LHCN-M2 (cell line): ENCODE data around the gene MKNK2. TPM values are rescaled to one million over a fixed set of nuclear protein-coding genes. Genes with fewer than 3 reads are reported as not detected.

Experiments
- DNase-seq: peaks from one replicate; pipeline ENCODE4 v3.0.0-alpha.2; 2012; ENCODE audit warnings: low read depth
- total RNA-seq: library from RNA; depleted of rRNA; stranded (reverse); fragments of >200 nt; gene quantifications from 2 replicates; pipeline ENCODE4 v1.2.3, GENCODE V29; 2014

Gene MKNK2
- total RNA-seq, 1 experiment from 2014 or later, result 49.5 TPM

- no peak for DNase-seq
Measured at GRCh38 chr19:2080336-2080988, 29.4 kb upstream of the MKNK2 start.

DNA sequence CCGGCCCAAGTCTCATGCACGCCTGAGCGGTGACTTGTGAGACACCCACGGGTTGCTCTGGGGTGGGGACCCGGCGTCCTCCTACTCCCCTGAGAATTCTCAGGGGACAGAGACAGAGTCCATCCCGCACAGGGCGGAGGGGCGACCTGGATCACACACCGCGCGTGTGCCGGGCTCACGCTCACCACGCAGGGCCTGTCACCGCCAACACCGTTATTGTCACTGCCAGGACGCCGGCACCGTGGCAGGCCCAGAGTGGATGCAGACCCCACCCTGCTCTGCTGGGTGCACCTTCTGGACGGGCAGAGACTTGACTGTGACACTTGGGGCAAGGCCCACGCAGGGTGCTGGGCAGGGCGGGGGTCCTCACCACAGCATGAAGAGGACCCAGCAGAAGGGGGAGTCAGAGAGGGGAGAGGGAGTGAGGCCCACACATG is 28.8 kb upstream of the MKNK2 start:
- no peak for DNase-seq

- DNase-seq, result no peak
Measured at GRCh38 chr19:2079076-2079864, 28.2 kb upstream of the MKNK2 start.

DNA sequence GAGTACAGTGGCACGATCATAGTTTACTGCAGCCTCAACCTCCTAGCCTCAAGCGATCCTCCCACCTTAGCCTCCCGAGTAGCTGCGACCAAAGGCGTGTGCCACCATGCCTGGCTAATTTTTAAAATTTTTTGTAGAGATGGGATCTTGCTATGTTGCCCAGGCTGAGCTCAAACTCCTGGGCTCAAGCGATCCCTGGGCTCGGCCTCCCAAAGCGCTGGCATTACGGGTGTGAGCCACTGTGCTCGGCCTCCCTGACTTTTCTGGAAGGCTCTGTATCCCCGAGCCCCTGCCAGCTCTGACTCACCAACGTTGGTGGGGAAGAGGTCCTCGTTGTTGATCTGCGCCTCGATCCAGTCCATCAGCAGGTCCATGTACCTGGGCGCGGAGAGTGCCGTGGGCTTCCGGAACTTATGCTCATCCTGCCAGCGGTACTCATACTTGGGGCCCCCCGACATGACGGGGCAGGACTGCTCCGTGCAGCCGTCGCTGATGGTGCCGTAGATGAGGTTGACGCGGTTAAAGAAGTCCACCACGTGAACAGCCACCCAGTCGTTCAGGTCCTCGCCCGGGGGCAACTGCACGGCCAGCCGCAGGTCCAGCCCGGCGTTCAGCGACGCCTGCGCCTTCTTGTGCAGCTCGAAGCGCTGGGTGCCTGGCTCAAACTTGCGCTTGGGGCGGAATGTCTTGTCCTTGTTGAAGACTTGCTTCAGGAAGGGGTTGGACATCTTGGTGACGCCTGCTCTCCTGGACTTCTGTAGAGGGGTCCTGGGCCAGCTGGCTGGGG is 27.0 kb upstream of the MKNK2 start:
- no peak for DNase-seq

DNA sequence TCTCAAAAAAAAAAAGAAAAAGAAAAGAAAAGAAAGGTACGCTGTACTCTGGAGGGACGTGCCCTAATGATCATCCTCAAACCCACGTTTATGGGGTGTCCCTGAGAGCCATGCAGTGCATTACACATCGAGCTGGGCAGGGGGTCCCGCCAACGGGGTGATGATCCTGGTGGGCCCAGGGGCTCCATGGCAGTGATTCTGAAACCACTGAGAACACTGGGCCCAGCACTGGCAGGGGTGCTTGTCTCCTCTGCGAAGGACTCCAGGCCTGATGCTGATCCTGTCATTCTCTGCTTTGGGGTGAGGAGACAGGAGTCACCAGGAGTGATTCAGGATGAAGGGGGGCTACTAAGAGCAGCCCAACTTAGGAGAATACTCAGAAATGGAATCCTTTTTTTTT is 26.4 kb upstream of the MKNK2 start:
- no peak for DNase-seq

GRCh38 chr19:2076526-2076944 is 25.5 kb upstream of the MKNK2 start:
- DNase-seq, result no peak

DNA sequence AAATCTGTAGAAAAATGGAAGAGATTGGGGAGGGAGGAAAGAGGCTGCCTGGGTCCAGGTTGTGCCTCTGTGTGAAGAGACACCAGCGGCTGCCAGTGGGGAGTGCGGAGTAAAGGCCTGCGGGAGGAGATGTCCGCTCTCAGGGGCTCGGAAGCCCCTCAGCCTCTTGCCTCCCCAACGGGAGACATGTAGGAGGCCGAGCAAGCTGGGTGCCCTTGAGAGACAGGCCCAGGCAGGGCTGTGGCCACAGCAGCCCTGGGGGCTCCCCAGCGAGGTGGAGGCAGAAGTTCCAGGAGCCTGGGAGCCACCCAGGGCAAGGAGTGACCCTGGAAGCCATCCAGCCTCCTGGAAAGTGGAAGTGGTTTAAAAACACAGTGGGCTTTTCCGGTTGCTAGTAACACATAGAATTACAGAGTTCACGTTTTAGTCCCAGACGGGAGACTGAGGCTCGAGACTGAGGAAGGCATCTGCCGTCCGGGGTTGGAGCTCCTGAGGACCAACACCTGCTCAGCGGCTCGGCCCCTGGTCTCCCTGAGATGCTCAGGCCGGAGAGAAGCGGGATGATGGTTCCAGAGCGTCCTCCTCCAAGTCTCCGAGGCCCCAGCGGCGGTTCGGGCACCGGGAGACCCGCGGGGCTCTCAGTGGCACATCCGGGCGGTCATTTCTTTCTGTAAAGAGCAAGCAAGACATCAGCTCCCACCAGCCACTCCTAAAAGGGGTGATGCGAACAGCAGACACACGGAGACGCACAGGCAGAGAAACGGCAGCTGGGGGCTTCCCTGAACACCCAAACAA is 21.9 kb upstream of the MKNK2 start:
- no peak for DNase-seq

DNA sequence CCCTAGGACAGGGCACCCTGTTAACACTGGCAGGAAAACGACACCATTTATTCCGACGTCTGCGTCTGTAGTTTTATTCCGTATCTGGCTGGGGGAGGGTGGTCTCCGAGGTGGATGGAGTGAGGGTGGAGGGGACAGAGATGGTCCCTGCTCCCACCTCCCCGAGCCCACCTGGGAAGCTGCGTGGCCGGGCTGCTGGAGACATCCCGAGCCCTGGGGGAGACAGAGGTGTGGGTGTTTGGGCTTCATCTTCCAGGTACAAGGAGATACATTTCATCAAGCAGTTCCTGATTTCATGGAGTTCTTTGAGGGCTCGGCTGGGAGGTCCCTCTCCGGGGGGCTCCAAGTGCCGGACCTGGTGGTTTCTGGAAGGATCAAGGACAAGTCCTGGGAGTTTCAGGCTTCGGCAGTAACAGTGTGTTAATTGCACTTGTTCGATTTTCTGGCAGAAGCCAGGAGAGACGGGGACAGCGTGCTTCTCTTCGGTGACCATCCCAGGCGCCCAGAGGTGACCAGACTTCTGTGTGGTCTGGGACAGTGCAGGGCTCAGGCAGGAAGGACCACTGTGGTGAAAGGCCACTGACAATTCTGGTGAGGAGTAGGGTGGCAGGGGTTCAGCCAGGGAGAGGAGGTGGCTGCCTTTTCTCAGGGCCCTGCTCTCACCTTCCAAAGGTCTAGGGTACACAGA is 20.1 kb upstream of the MKNK2 start:
- DNase-seq, result no peak

GRCh38 chr19:2070436-2070827 is 19.4 kb upstream of the MKNK2 start:
- DNase-seq, result no peak

DNA sequence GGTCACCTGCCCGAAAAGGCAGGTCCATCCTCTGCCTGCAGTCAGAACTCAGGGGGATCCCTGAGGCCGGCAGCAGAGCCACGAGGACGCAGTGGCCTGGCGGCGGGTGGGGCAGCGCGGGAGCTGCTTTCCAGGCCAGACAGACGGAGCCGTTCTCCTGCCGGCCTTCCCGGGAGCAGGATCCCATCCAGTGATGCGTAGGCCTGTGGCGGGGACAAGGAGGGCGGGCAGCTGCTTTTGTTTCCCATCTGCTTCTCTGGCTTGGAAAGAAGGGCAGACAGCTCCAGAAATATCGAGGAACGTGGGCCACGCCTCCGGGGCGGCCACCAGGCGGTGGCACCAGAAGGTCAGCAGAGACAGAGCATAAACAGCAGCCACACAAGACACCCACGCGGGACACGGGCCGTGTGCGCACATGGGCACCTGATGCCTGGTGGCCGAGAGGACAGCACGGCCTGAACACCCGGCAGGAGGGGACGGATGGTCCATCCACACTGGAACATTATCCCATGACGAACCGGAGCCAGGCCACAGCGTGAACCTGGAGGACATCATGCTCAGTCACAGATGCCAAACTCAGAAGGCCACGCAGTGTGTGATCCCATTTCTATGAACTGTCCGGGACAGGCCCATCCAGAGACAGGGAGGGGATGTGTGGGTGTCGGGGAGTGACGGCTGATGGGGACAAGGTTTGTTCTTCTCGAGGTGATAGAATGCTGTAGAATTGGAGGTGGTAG is 13.9 kb upstream of the MKNK2 start:
- DNase-seq, result no peak

DNA sequence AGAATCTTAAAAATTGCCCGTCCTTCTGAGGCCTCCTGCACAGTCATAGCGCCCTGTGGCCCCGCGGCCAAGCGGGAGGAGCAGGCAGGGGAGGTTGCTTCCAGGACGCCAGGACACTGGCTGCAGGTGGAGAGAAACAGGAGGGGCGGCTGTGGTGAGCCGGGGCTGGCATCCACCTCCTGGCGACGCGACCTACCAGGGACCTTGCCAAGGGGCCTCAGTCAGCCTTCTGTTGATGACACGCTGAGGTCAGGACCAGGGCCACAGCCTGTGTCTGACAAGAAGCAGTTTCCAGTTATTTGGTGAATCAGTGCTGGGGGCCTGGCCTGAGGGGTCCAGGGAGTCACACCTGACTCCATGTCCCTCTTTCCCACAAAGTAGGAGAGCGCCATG is 13.3 kb upstream of the MKNK2 start:
- no peak for DNase-seq

DNA sequence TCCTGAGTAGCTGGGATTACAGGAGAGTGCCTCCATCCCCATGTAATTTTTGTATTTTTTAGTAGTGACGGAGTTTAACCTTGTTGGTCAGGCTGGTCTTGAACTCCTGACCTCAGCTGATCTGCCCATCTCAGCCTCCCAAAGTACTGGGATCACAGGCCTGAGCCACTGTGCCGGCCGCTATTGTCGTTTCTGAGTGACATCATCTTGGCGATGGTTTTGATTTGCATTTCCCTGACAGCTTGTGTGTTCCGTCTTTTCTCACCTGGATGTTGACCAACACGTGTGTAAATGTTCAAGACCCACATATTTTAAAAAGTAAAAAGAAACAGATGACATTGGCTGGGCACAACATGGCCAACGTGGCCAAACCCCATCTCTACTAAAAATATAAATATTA is 12.8 kb upstream of the MKNK2 start:
- DNase-seq, result no peak

DNA sequence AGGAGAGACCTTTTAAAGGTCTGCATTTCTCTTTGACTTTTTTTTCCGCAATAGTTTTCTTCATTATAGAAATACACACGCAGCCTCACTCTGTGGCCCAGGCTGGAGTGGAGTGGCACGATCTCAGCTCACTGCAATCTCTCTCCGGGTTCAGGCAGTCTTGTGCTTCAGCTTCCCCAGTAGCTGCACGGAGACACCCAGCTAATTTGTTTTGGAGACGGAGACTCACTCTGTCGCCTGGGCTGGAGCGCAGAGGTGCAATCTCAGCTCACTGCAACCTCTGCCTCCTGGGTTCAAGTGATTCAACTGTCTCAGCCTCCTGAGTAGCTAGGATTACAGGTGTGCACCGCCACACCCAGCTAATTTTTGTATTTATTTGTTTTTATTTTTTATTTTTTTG is 11.7 kb upstream of the MKNK2 start:
- DNase-seq, result no peak

GRCh38 chr19:2062389-2062729 is 11.3 kb upstream of the MKNK2 start:
- no peak for DNase-seq

DNA sequence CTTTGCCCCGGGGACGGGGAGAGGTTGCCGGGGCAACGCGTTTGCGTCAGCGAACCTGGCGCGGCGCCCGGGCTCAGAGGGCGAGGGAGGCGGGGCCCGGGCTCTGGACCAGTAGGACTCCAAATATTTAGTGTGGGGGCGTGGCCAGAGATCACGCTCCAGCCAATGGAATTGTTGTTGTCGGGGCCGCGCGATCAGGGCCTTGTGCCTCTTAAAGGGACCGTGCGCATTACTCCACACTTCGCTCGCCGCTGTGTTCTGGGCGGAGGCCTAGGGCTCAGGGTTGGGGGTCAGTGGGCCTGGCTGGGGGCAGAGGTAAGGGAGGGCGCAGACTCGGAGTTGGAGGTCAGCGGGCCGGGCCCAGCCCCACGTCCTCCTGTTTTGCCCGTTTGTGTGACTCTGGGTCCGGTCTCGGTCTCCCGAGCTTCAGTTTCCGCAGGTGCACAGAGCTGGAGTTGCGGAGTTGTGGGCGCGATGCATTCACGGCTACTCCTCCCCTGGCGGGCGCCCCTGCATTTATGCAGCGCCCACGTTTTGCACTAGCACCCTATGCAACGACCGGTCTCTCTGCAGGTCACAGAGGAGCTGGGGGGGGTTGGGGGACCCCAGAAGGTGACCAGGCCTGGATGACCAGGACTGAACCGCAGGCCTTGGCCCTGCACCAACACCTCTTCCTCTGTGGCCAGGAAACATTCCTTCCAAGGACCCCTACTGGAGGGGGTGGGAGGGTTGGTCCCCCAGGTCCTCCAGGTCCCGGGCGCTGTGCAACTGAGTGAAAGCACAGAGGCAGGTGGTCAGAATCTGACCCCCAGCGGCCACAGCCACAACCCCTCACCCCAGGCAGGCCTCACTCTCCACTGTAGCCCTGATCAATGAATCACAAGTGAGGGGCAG is 10.7 kb upstream of the MKNK2 start:
- peak; percentile 97 for DNase-seq

- peak; percentile 68 for DNase-seq
Measured at GRCh38 chr19:2060884-2061494, 9.9 kb upstream of the MKNK2 start.

GRCh38 chr19:2059422-2060201 is 8.6 kb upstream of the MKNK2 start:
- peak; percentile 68 for DNase-seq
